ENCODE results near the gene EED. TPM values are rescaled to one million over a fixed set of nuclear protein-coding genes. Genes with fewer than 3 reads are reported as not detected.

Gene EED
- total and polyA plus RNA-seq, 8 donors, result 5.1 to 14.0 (median 8.9) TPM

GRCh38 chr11:86212019-86212611, 32.4 kb upstream of the EED start:
- FAIRE-seq (no peak), DNase-seq (no peak), ATAC-seq (no peak)
- H3K4me1 ChIP-seq, result peaks cover 0 to 4% (median 0%) of the 10 kb centered on the region in 3 donors
- TF ChIP-seq, protein P1, sequence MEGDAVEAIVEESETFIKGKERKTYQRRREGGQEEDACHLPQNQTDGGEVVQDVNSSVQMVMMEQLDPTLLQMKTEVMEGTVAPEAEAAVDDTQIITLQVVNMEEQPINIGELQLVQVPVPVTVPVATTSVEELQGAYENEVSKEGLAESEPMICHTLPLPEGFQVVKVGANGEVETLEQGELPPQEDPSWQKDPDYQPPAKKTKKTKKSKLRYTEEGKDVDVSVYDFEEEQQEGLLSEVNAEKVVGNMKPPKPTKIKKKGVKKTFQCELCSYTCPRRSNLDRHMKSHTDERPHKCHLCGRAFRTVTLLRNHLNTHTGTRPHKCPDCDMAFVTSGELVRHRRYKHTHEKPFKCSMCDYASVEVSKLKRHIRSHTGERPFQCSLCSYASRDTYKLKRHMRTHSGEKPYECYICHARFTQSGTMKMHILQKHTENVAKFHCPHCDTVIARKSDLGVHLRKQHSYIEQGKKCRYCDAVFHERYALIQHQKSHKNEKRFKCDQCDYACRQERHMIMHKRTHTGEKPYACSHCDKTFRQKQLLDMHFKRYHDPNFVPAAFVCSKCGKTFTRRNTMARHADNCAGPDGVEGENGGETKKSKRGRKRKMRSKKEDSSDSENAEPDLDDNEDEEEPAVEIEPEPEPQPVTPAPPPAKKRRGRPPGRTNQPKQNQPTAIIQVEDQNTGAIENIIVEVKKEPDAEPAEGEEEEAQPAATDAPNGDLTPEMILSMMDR (IDR thresholded peaks at IDR 0.05), result no peak
- no peaks in the 10 kb centered on the region for H3K27me3 ChIP-seq
- intact Hi-C loops (cut with DNase I), result loop anchor here in 1 of 3 donors (10.0 kb wide), 1 partner anchor 277 kb away; no protein-coding TSS in a partner anchor
- H3K36me3 ChIP-seq, result no peaks in the 10 kb centered on the region
- no peak overlapping the region for H3K4me3 ChIP-seq
- no peak overlapping the region for H3K27ac ChIP-seq
- 91 to 94% methylated on average over 2 of the region's 2 CpGs for WGBS, 2 donors
- H3K9me3 ChIP-seq, result no peaks in the 10 kb centered on the region

GRCh38 chr11:86214710-86215109, 29.8 kb upstream of the EED start:
- TF ChIP-seq, protein P1 (IDR thresholded peaks at IDR 0.05), result no peak
- no peaks in the 10 kb centered on the region for H3K27me3 ChIP-seq
- peaks cover 0 to 5% (median 3%) of the 10 kb centered on the region in 3 donors for H3K4me1 ChIP-seq
- ATAC-seq, result peak in 1 of 4 donors; percentile 17
- H3K27ac ChIP-seq, result no peak overlapping the region
- no peaks in the 10 kb centered on the region for H3K9me3 ChIP-seq
- no peak overlapping the region for H3K4me3 ChIP-seq
- intact Hi-C loops (cut with DNase I), result loop anchor here in 1 of 3 donors (10.0 kb wide), 1 partner anchor 280 kb away; no protein-coding TSS in a partner anchor
- FAIRE-seq, result no peak
- DNase-seq, result no peak
- H3K36me3 ChIP-seq, result no peaks in the 10 kb centered on the region
- WGBS, 2 donors, result 80 to 85% methylated on average over 1 of the region's 1 CpG

DNA sequence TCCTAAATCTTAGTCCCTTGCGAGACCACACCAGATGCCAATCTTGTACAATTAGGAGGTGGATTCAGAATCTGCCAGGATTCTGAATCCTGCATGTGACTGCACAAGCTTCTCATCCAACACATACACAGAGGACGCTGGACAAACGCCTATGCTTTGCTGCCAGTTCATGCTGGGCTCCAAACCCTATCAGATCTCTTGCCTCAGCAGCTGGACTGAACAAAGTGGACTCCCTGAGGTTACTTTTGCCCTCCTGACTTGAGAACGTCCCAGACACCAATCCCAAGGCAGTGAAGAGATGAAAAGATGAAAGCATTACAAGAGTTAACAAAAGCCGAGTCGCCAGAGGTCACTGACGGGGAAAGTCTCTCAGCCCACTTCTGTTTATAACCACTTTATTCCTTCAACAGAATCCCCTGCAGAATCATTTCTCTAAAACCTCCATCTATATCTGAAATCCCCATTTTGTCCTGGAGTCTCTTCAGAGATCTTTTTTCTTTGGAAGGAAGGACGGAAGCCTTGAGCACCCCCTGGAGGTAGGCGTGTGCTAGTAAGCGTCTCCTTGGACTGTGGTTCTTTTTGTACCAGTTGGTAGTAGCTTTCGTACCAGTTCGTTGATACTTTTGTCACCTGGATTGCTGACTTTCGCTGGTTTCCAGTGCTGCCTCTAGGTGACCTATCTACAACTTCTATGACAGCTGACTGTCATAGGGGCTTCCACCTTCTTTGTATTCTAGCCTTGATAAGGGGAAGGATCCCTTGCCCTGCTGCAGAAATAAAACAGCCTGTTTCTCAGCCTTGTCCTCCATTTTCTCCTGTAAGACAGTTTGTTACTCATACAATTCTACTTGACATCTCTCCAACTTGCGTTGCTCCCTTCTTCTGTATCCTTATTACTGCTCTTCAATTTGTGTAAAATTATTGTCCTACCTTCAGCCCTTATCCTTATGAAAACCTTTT, 26.1 kb upstream of the EED start:
- Histone ChIP-seq H3K36me3 (no peaks in the 10 kb centered on the region), H3K4me1 (peaks cover 0 to 5% (median 0%) of the 10 kb centered on the region in 3 donors), H3K27me3 (no peaks in the 10 kb centered on the region), H3K4me3 (no peak overlapping the region), H3K9me3 (no peaks in the 10 kb centered on the region), H3K27ac (no peak overlapping the region)
- TF ChIP-seq, protein P1 (IDR thresholded peaks at IDR 0.05), result peak; percentile 67 to 86 (median 82)
- ATAC-seq, result peak; percentile 93 to 100 (median 98)
- peak; percentile 59 for FAIRE-seq
- 25 to 26% methylated on average over 14 of the region's 14 CpGs for whole genome bisulfite sequencing, 2 donors
- DNase-seq, result peak in 5 of 6 donors; percentile 51 to 75 (median 63)
- intact Hi-C loops (cut with DNase I), result loop anchor here in 1 of 3 donors (10.0 kb wide), 1 partner anchor 284 kb away; no protein-coding TSS in a partner anchor

DNA sequence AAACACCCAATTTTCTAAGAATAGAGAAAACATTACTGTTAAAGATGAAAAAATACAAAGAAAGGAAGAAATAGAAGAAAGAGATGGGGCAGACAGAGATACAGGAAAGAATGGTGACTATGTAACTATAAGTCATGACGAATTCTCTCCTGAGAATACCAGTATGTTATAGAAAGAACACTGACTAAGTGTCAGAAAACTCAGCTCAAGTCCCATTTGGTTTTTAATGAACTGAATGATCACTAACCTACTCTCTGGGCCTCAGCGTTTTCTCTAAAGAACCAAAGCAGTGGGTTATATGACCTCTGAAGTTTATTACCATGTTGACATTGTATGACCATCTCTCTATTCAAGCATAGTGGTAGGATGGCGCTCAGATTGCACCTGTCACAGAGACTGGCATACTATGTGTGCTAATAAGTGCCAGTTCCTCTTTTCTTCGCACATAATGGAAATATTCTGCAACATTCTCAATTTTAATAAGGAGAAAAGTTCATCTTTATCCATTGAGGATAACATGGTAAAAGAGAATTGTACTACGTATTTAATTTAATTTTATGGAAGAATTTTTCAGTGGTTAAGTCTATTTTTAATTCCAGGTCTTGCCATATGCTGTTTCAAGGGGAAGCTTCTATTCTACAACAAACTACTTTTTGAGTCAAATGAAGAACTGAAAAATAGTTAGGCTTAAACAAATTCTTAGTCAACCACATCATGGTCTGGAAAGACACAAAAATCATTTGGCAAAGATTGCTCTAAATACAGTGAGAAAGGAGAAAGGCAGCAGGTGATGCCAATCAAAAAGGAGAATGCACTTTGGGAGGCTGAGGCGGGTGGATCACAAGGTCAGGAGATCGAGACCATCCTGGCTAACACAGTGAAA, 25.0 kb upstream of the EED start:
- no peak overlapping the region for H3K27ac ChIP-seq
- TF ChIP-seq, protein P1 (IDR thresholded peaks at IDR 0.05), result no peak
- no peaks in the 10 kb centered on the region for H3K27me3 ChIP-seq
- intact Hi-C loops (cut with DNase I), result loop anchor here in 1 of 3 donors (10.0 kb wide), 1 partner anchor 285 kb away; no protein-coding TSS in a partner anchor
- no peak overlapping the region for H3K4me3 ChIP-seq
- H3K36me3 ChIP-seq, result no peaks in the 10 kb centered on the region
- FAIRE-seq, result no peak
- H3K9me3 ChIP-seq, result no peaks in the 10 kb centered on the region
- 88 to 92% methylated on average over 7 of the region's 7 CpGs for WGBS, 2 donors
- no peak for DNase-seq
- H3K4me1 ChIP-seq, result peaks cover 0 to 5% (median 0%) of the 10 kb centered on the region in 3 donors
- ATAC-seq, result no peak
